ENCODE measurements around the gene CDYL. TPM values are rescaled to one million over a fixed set of nuclear protein-coding genes. Genes with fewer than 3 reads are reported as not detected.

The CDYL gene
- total RNA-seq, 2 donors from 2014 or later, result 55.1 to 58.2 TPM

DNA sequence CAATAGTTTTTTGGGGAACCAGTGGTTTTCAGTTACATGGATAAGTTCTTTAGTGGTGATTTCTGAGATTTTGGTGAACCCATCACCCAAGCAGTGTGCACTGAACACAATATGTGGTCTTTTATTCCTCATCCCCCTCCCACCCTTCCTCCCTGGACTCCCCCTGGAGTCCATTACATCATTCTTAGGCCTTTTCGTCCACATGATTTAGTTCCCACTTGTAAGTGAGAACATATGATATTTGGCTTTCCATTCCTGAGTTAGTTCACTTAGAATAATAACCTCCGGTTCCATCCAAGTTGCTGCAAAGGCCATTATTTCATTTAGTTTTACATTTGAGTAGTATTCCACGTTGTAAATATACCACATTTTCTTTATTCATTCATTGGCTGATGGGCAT is 199.3 kb downstream of the CDYL start:
- no peaks in the 10 kb centered on the region for H3K36me3 Mint-ChIP-seq (ENCODE audit: low read depth)
- H3K4me1 Mint-ChIP-seq, result peaks cover 5% of the 10 kb centered on the region
- no peak overlapping the region for H3K9ac ChIP-seq (ENCODE audit: extremely low read depth, low read length, poor library complexity, severe bottlenecking)
- DNase-seq, result no peak
- no peak overlapping the region for H3K4me3 Mint-ChIP-seq
- 91 to 100% methylated on average over 1 to 2 of the region's 3 CpGs for WGBS, 2 experiments (ENCODE audit: insufficient coverage in 1 of 2, insufficient read length in 1 of 2)
- peaks cover 4% of the 10 kb centered on the region for H3K27me3 Mint-ChIP-seq (ENCODE audit: insufficient read depth)
- peaks cover 7% of the 10 kb centered on the region for H3K4me1 ChIP-seq (ENCODE audit: control insufficient read depth, insufficient read depth, low read length)
- no peak overlapping the region for H3K27ac Mint-ChIP-seq
- no peak overlapping the region for H3K4me3 ChIP-seq (ENCODE audit: low read length)
- H3K9me3 Mint-ChIP-seq, result peaks cover 24% of the 10 kb centered on the region
- H3K9me3 ChIP-seq (ENCODE audit: control insufficient read depth, low read length), result peaks cover 13% of the 10 kb centered on the region
- H3K27me3 ChIP-seq (ENCODE audit: control insufficient read depth, insufficient read depth, low read length, poor library complexity, severe bottlenecking), result no peaks in the 10 kb centered on the region
- no peak for TF ChIP-seq CTCF (conservative IDR thresholded peaks at IDR 0.05)
- H3K36me3 ChIP-seq (ENCODE audit: control insufficient read depth, insufficient read depth, low read length), result no peaks in the 10 kb centered on the region
- no peak overlapping the region for H3K27ac ChIP-seq (ENCODE audit: low read depth, low read length)

GRCh38 chr6:4977468-4977867 is 201.3 kb downstream of the CDYL start:
- 93 to 95% methylated on average over 3 to 5 of the region's 5 CpGs for WGBS, 2 experiments (ENCODE audit: insufficient coverage in 1 of 2, insufficient read length in 1 of 2)
- TF ChIP-seq CTCF (conservative IDR thresholded peaks at IDR 0.05), result no peak
- no peak for DNase-seq

DNA sequence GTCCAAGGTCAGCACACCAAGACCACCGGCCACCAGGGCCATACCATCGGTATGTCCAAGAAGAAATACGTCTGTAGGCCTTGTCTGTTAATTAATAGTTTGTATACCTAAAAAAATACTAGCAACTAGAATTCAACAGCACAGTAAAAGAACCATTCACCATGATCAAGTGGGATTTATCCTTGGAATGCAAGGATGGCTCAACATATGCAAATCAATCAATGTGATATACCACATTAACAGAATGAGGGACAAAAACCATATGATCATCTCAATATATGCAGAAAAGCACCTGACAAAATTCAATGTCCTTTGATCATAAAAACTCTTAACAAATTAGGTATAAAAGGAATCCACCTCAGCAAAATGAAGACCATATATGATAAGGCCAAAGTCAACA is 203.2 kb downstream of the CDYL start:
- Histone ChIP-seq H3K4me3 (ENCODE audit: low read length) (no peak overlapping the region), H3K9ac (ENCODE audit: extremely low read depth, low read length, poor library complexity, severe bottlenecking) (no peak overlapping the region), H3K9me3 (ENCODE audit: control insufficient read depth, low read length) (peaks cover 13% of the 10 kb centered on the region), H3K27me3 (ENCODE audit: control insufficient read depth, insufficient read depth, low read length, poor library complexity, severe bottlenecking) (no peaks in the 10 kb centered on the region), H3K27ac (ENCODE audit: low read depth, low read length) (no peak overlapping the region), H3K36me3 (ENCODE audit: control insufficient read depth, insufficient read depth, low read length) (no peaks in the 10 kb centered on the region), H3K4me1 (ENCODE audit: control insufficient read depth, insufficient read depth, low read length) (peaks cover 6% of the 10 kb centered on the region)
- H3K4me3 Mint-ChIP-seq, result no peak overlapping the region
- no peaks in the 10 kb centered on the region for H3K36me3 Mint-ChIP-seq (ENCODE audit: low read depth)
- no peak for TF ChIP-seq CTCF (conservative IDR thresholded peaks at IDR 0.05)
- peaks cover 28% of the 10 kb centered on the region for H3K9me3 Mint-ChIP-seq
- no peak overlapping the region for H3K27ac Mint-ChIP-seq
- peaks cover 11% of the 10 kb centered on the region for H3K4me1 Mint-ChIP-seq
- WGBS, 2 experiments (ENCODE audit: insufficient coverage in 1 of 2, insufficient read length in 1 of 2), result 100% methylated on average over 2 of the region's 3 CpGs; no CpG with 5 or more reads in 1 of the 2 experiments
- peaks cover 4% of the 10 kb centered on the region for H3K27me3 Mint-ChIP-seq (ENCODE audit: insufficient read depth)
- DNase-seq, result no peak

More at GRCh38 chr6:4977468-4977867, 201.3 kb downstream of the CDYL start:
- Mint-ChIP-seq H3K27ac (no peak overlapping the region), H3K36me3 (ENCODE audit: low read depth) (no peaks in the 10 kb centered on the region), H3K4me1 (peaks cover 13% of the 10 kb centered on the region), H3K27me3 (ENCODE audit: insufficient read depth) (peaks cover 4% of the 10 kb centered on the region), H3K4me3 (no peak overlapping the region), H3K9me3 (peaks cover 28% of the 10 kb centered on the region)
- Histone ChIP-seq H3K9me3 (ENCODE audit: control insufficient read depth, low read length) (peaks cover 13% of the 10 kb centered on the region), H3K4me3 (ENCODE audit: low read length) (no peak overlapping the region), H3K9ac (ENCODE audit: extremely low read depth, low read length, poor library complexity, severe bottlenecking) (no peak overlapping the region), H3K4me1 (ENCODE audit: control insufficient read depth, insufficient read depth, low read length) (peaks cover 13% of the 10 kb centered on the region), H3K36me3 (ENCODE audit: control insufficient read depth, insufficient read depth, low read length) (no peaks in the 10 kb centered on the region), H3K27me3 (ENCODE audit: control insufficient read depth, insufficient read depth, low read length, poor library complexity, severe bottlenecking) (no peaks in the 10 kb centered on the region), H3K27ac (ENCODE audit: low read depth, low read length) (no peak overlapping the region)

All from endodermal cell (in vitro differentiated cells).